Natural killer cell (primary cell): Measurements from ENCODE around the gene SUSD3. TPM values are rescaled to one million over a fixed set of nuclear protein-coding genes. Genes with fewer than 3 reads are reported as not detected.

Source experiments
- ATAC-seq, 3 donors: fragments of 150-1000 bp in 2 of 3; fragments of 200-7000 bp in 1 of 3; cut with Tn5 transposase; 1 replicate in 1 of 3; 2 replicates in 2 of 3; pipeline ENCODE4 v1.10.0; 2021; ENCODE audit warnings: mild to moderate bottlenecking in 2 of 3, moderate library complexity in 2 of 3
- DNase-seq, 2 donors: peaks; one replicate each; pipeline versions ENCODE4 v3.0.0 to v3.0.0-alpha.2; 2013 to 2021; ENCODE audit warnings: mixed read lengths in 1 of 2
- H3K27ac ChIP-seq: one replicate; pipeline ENCODE4 v1.5.1; 2013; ENCODE audit warnings: mild to moderate bottlenecking, low read length
- H3K27me3 ChIP-seq: one replicate; pipeline ENCODE4 v1.6.1; 2013; ENCODE audit warnings: low read length; ENCODE audit not compliant: control insufficient read depth, insufficient read depth
- H3K36me3 ChIP-seq: one replicate; pipeline ENCODE4 v1.6.1; 2013; ENCODE audit warnings: low read length; ENCODE audit not compliant: control insufficient read depth, insufficient read depth
- H3K4me1 ChIP-seq: one replicate; pipeline ENCODE4 v1.6.1; 2013; ENCODE audit warnings: low read length; ENCODE audit not compliant: control insufficient read depth, insufficient read depth
- H3K4me3 ChIP-seq: one replicate; pipeline ENCODE4 v1.5.1; 2013; ENCODE audit warnings: low read length
- H3K9me3 ChIP-seq: one replicate; pipeline ENCODE4 v1.6.1; 2013; ENCODE audit warnings: low read length; ENCODE audit not compliant: control insufficient read depth, insufficient read depth
- H3K27ac Mint-ChIP-seq, 2 donors: one replicate each; pipeline ENCODE4 v1.8.0; 2022; ENCODE audit warnings: mild to moderate bottlenecking in 2 of 2, mixed read lengths in 2 of 2, moderate library complexity in 1 of 2
- H3K27me3 Mint-ChIP-seq, 2 donors: one replicate each; pipeline ENCODE4 v1.8.0; 2022; ENCODE audit warnings: low read depth in 2 of 2, mixed read lengths in 2 of 2
- H3K36me3 Mint-ChIP-seq: one replicate; pipeline ENCODE4 v1.8.0; 2022; ENCODE audit warnings: mixed read lengths
- H3K4me1 Mint-ChIP-seq, 2 donors: one replicate each; pipeline ENCODE4 v1.8.0; 2022; ENCODE audit warnings: mixed read lengths in 2 of 2
- H3K4me3 Mint-ChIP-seq: one replicate; pipeline ENCODE4 v1.8.0; 2022; ENCODE audit warnings: mild to moderate bottlenecking, moderate library complexity, mixed read lengths
- H3K9me3 Mint-ChIP-seq, 2 donors: one replicate each; pipeline ENCODE4 v1.8.0; 2022; ENCODE audit warnings: mixed read lengths in 2 of 2
- CTCF ChIP-seq: fragments of 200-600 bp; IDR thresholded peaks from one replicate; pipeline ENCODE4 v1.8.0; 2022; ENCODE audit warnings: antibody characterized with exemption
- WGBS: methylation state at CpG from one replicate; pipeline ENCODE4 v1.1.7; 2013; ENCODE audit warnings: missing lambda C conversion rate; ENCODE audit not compliant: insufficient coverage; 5-methylcytosine and 5-hydroxymethylcytosine counted together
- intact Hi-C: fragments of 100-400 bp; cut with micrococcal nuclease; formaldehyde crosslinking; loops from one replicate; pipeline ENCODE4 v1.14.2; 2022
- total RNA-seq, 4 donors: library from RNA; stranded (reverse); fragments of 120-200 nt in 1 of 4; gene quantifications; one replicate each; pipeline versions ENCODE4 v1.2.3 to v1.2.4, GENCODE V29; 2013 to 2022

Gene SUSD3
- total RNA-seq, 3 donors from 2014 or later (not counting 1 experiment from before 2014, with no cell fraction given): 1.2 to 2.1 (median 1.8) TPM

GRCh38 chr9:93123561-93124283, 65.2 kb downstream of the SUSD3 start:
- Histone ChIP-seq H3K27me3 (no peaks in the 10 kb centered on the region), H3K36me3 (peaks cover 2% of the 10 kb centered on the region), H3K4me1 (peaks cover 90% of the 10 kb centered on the region), H3K9me3 (no peaks in the 10 kb centered on the region), H3K4me3 (no peak overlapping the region), H3K27ac (peak overlapping the region; percentile 39)
- no peaks in the 10 kb centered on the region for H3K36me3 Mint-ChIP-seq
- peaks cover 32 to 56% of the 10 kb centered on the region in 2 donors for H3K4me1 Mint-ChIP-seq
- ATAC-seq (no peak), DNase-seq (no peak)
- intact Hi-C loops: no loop called here
- TF ChIP-seq CTCF: no peak
- WGBS: 83% methylated on average over 14 of the region's 14 CpGs
- no peaks in the 10 kb centered on the region for H3K9me3 Mint-ChIP-seq
- peak overlapping the region; percentile 53 for H3K4me3 Mint-ChIP-seq
- peak overlapping the region; percentile 65 to 85 for H3K27ac Mint-ChIP-seq
- no peaks in the 10 kb centered on the region for H3K27me3 Mint-ChIP-seq

GRCh38 chr9:93124793-93125192, 66.3 kb downstream of the SUSD3 start:
- Histone ChIP-seq H3K4me1 (peaks cover 79% of the 10 kb centered on the region), H3K27ac (no peak overlapping the region), H3K36me3 (peaks cover 2% of the 10 kb centered on the region), H3K4me3 (no peak overlapping the region), H3K27me3 (no peaks in the 10 kb centered on the region), H3K9me3 (no peaks in the 10 kb centered on the region)
- no peaks in the 10 kb centered on the region for H3K9me3 Mint-ChIP-seq
- DNase-seq: no peak
- 96% methylated on average over 16 of the region's 16 CpGs for WGBS
- ATAC-seq: no peak
- no peaks in the 10 kb centered on the region for H3K36me3 Mint-ChIP-seq
- no peak for TF ChIP-seq CTCF
- no peaks in the 10 kb centered on the region for H3K27me3 Mint-ChIP-seq
- intact Hi-C loops: no loop called here
- H3K4me1 Mint-ChIP-seq: peaks cover 27 to 46% of the 10 kb centered on the region in 2 donors
- peak overlapping the region; percentile 65 to 85 for H3K27ac Mint-ChIP-seq
- H3K4me3 Mint-ChIP-seq: peak overlapping the region; percentile 25

- Mint-ChIP-seq H3K4me3 (peak overlapping the region; percentile 78), H3K9me3 (no peaks in the 10 kb centered on the region), H3K36me3 (no peaks in the 10 kb centered on the region), H3K27ac (peak overlapping the region; percentile 85 to 90), H3K4me1 (peaks cover 22 to 42% of the 10 kb centered on the region in 2 donors), H3K27me3 (no peaks in the 10 kb centered on the region)
- DNase-seq: no peak
- intact Hi-C loops: no loop called here
- no peaks in the 10 kb centered on the region for H3K27me3 ChIP-seq
- peaks cover 2% of the 10 kb centered on the region for H3K36me3 ChIP-seq
- H3K9me3 ChIP-seq: no peaks in the 10 kb centered on the region
- no peak for TF ChIP-seq CTCF
- H3K27ac ChIP-seq: peak overlapping the region; percentile 46
- H3K4me1 ChIP-seq: peaks cover 73% of the 10 kb centered on the region
- no peak for ATAC-seq
- 94% methylated on average over 10 of the region's 10 CpGs for WGBS
- H3K4me3 ChIP-seq: no peak overlapping the region
Observed at GRCh38 chr9:93125331-93125894, 66.9 kb downstream of the SUSD3 start.
